K562 (cell line): ENCODE data around the gene PLCL2. TPM values are rescaled to one million over a fixed set of nuclear protein-coding genes. Genes with fewer than 3 reads are reported as not detected.

Experiments
- ATAC-seq: fragments of 200-7000 bp; cut with Tn5 transposase; 3 replicates; pipeline ENCODE4 v1.9.1; 2020; ENCODE audit warnings: moderate library complexity
- BruUV-seq: library from RNA; stranded (reverse); fragments of 400-500 nt; replicated peaks from 2 replicates; lab custom pipeline; 2021; lab: Mats Ljungman, UMichigan
- CTCF ChIA-PET: fragments of 300-600 bp; formaldehyde crosslinking; extraction: SDS; loops from one replicate; lab custom pipeline; 2021; ENCODE audit warnings: low intra/inter-chr PET ratio; lab: Yijun Ruan, JAX
- POLR2A ChIA-PET: fragments of 300-600, 350-650 bp; sonication (Branson Sonifier 250); formaldehyde crosslinking; extraction: SDS; loops from one replicate; lab custom pipeline; 2021; ENCODE audit warnings: antibody characterized with exemption, inconsistent platforms; lab: Yijun Ruan, JAX
- DNase-seq, 4 experiments: peaks; one replicate each; pipeline versions ENCODE4 v3.0.0 to v3.0.0-alpha.2; 2011 to 2018; ENCODE audit warnings: low spot score in 3 of 4, mixed read lengths in 3 of 4; ENCODE audit errors: extremely low read depth in 1 of 4
- FAIRE-seq: peaks from 2 replicates; lab custom pipeline; 2011; peaks lifted over from hg19 to GRCh38; lab: Jason Lieb, UNC
- H2AFZ ChIP-seq: 2 replicates; pipeline ENCODE4 v1.6.0; 2011; ENCODE audit warnings: low read depth, low read length, control low read depth, inconsistent platforms
- H3K27ac ChIP-seq: fragments of 200-600 bp; 3 replicates; pipeline ENCODE4 v1.8.0; 2011; ENCODE audit warnings: low read depth, mild to moderate bottlenecking, control low read depth, inconsistent platforms, low read length, moderate library complexity, mixed read lengths; ENCODE audit errors: extremely low read depth
- H3K27me3 ChIP-seq, 2 experiments: fragments of 300-600 bp in 1 of 2; 2 replicates in 1 of 2; 3 replicates in 1 of 2; pipeline versions ENCODE4 v1.6.0 to v1.8.0; 2011; ENCODE audit warnings: inconsistent platforms in 2 of 2, low read length in 2 of 2, mild to moderate bottlenecking in 1 of 2, mixed read lengths in 1 of 2, moderate library complexity in 1 of 2; ENCODE audit not compliant: control insufficient read depth in 2 of 2, insufficient read depth in 2 of 2
- H3K36me3 ChIP-seq: fragments of 300-600 bp; 3 replicates; pipeline ENCODE4 v1.8.0; 2011; ENCODE audit warnings: mild to moderate bottlenecking, low read length, inconsistent platforms; ENCODE audit not compliant: control insufficient read depth, insufficient read depth
- H3K4me1 ChIP-seq, 2 experiments: fragments of 200-600 bp in 1 of 2; replicated peaks in 1 of 2; 2 replicates in 1 of 2; 3 replicates in 1 of 2; pipeline versions ENCODE4 v1.5.1 to v1.8.0; 2011; ENCODE audit warnings: inconsistent platforms in 2 of 2, low read length in 2 of 2, mild to moderate bottlenecking in 1 of 2, mixed read lengths in 1 of 2, moderate library complexity in 1 of 2; ENCODE audit not compliant: control insufficient read depth in 2 of 2, insufficient read depth in 2 of 2
- H3K4me2 ChIP-seq: 2 replicates; pipeline ENCODE4 v1.6.1; 2011; ENCODE audit warnings: low read length, control low read depth, inconsistent platforms, mixed read lengths; ENCODE audit not compliant: insufficient read depth
- H3K4me3 ChIP-seq: fragments of 200-600 bp; sonication (generic), shearing (Covaris generic); 2 replicates; pipeline ENCODE4 v1.5.1; 2016; ENCODE audit warnings: control low read depth, inconsistent platforms
- H3K79me2 ChIP-seq: fragments of 200-600 bp; 3 replicates; pipeline ENCODE4 v1.8.0; 2011; ENCODE audit warnings: low read length, inconsistent platforms; ENCODE audit not compliant: control insufficient read depth, insufficient read depth
- H3K9ac ChIP-seq, 2 experiments: 2 replicates each; pipeline versions ENCODE4 v1.6.0 to v1.6.1; 2011; ENCODE audit warnings: low read depth in 2 of 2, low read length in 2 of 2, control low read depth in 1 of 2, inconsistent platforms in 1 of 2, mild to moderate bottlenecking in 1 of 2, mixed read lengths in 1 of 2; ENCODE audit not compliant: insufficient read depth in 1 of 2
- H3K9me1 ChIP-seq: one replicate; pipeline ENCODE4 v1.6.0; 2011; ENCODE audit warnings: inconsistent platforms, mild to moderate bottlenecking, low read length, moderate library complexity; ENCODE audit not compliant: control insufficient read depth, insufficient read depth
- H3K9me3 ChIP-seq: replicated peaks from 2 replicates; pipeline ENCODE4 v1.5.1; 2011; ENCODE audit warnings: low read depth, low read length, inconsistent platforms; ENCODE audit not compliant: control insufficient read depth, insufficient read depth
- H4K20me1 ChIP-seq: replicated peaks from 2 replicates; pipeline ENCODE4 v1.6.1; 2011; ENCODE audit warnings: low read length, inconsistent platforms, mixed read lengths; ENCODE audit not compliant: control insufficient read depth, insufficient read depth
- ATF3 ChIP-seq, 2 experiments: fragments of 450-650 bp in 1 of 2; sonication (generic) in 1 of 2; formaldehyde crosslinking in 1 of 2; IDR thresholded peaks in 1 of 2; conservative IDR thresholded peaks in 1 of 2; 2 replicates each; pipeline versions ENCODE4 v1.6.1 to v1.8.1; 2016 to 2023; ENCODE audit warnings: mild to moderate bottlenecking in 2 of 2, moderate library complexity in 2 of 2, inconsistent platforms in 1 of 2, missing genetic modification reagents in 1 of 2
- EGR1 ChIP-seq: fragments of 450-650 bp; conservative IDR thresholded peaks from 2 replicates; pipeline ENCODE4 v1.6.1; 2017; ENCODE audit warnings: mild to moderate bottlenecking
- EWSR1 ChIP-seq: fragments of 450-650 bp; IDR thresholded peaks from 2 replicates; pipeline ENCODE4 v1.6.1; 2018; ENCODE audit warnings: borderline replicate concordance, mild to moderate bottlenecking, low read depth, moderate library complexity; ENCODE audit not compliant: partially characterized antibody
- PREB ChIP-seq: sonication (generic); formaldehyde crosslinking; IDR thresholded peaks from 2 replicates; pipeline ENCODE4 v1.8.1; 2023; ENCODE audit warnings: mild to moderate bottlenecking, missing genetic modification reagents
- PTRF ChIP-seq: fragments of 450-650 bp; IDR thresholded peaks from 2 replicates; pipeline ENCODE4 v1.6.1; 2016; ENCODE audit warnings: mild to moderate bottlenecking, missing genetic modification characterization, missing compliant biosample characterization
- RBFOX2 ChIP-seq: fragments of 200-400 bp; formaldehyde crosslinking; IDR thresholded peaks from 2 replicates; pipeline ENCODE4 v1.6.1; 2017; ENCODE audit warnings: low read depth, mild to moderate bottlenecking, low read length, moderate library complexity
- TRIM24 ChIP-seq, 2 experiments: fragments of 450-650 bp; IDR thresholded peaks; 2 replicates each; pipeline ENCODE4 v1.6.1; 2016
- ZFPM2 ChIP-seq: fragments of 250-450 bp; sonication (Bioruptor Pico); IDR thresholded peaks from 2 replicates; pipeline ENCODE4 v1.5.1; 2022; ENCODE audit warnings: mild to moderate bottlenecking
- ZNF212 ChIP-seq: fragments of 450-650 bp; formaldehyde crosslinking; IDR thresholded peaks from 2 replicates; pipeline ENCODE4 v1.4.0; 2020; ENCODE audit warnings: mild to moderate bottlenecking
- ZNF518B ChIP-seq: fragments of 250-450 bp; sonication (Bioruptor Pico); IDR thresholded peaks from 2 replicates; pipeline ENCODE4 v1.5.0; 2021; ENCODE audit warnings: mild to moderate bottlenecking, moderate library complexity
- ZNF589 ChIP-seq: fragments of 200-800 bp; sonication (Bioruptor generic); IDR thresholded peaks from 2 replicates; pipeline ENCODE4 v1.6.1; 2016; ENCODE audit warnings: low read depth, missing genetic modification characterization, missing compliant biosample characterization
- WGBS: fragments of 100-300 bp; shearing (Covaris generic); methylation state at CpG from one replicate; pipeline ENCODE4 v1.1.6; 2016; ENCODE audit warnings: low coverage, mixed read lengths; ENCODE audit not compliant: insufficient coverage; ENCODE audit errors: missing lambda C conversion rate; 5-methylcytosine and 5-hydroxymethylcytosine counted together
- in situ Hi-C: fragments of 300-500 bp; cut with MboI; formaldehyde crosslinking; loops from 4 replicates; pipeline ENCODE4 v1.15.0; 2018; ENCODE audit warnings: inconsistent platforms, mixed read lengths
- intact Hi-C: fragments of 100-400 bp; cut with micrococcal nuclease; formaldehyde crosslinking; loops from 2 replicates; pipeline ENCODE4 v1.14.2; 2022
- polyA plus RNA-seq, 8 experiments: library from polyadenylated mRNA; depleted of rRNA in 4 of 8; stranded (reverse) in 5 of 8; unstranded in 3 of 8; fragments of >200 nt; fragmentation: Nextera tagmentation in 2 of 8; fragmentation: Illumina TruSeq in 1 of 8; extraction: Ambion mirVana in 2 of 8; extraction: Trizol in 1 of 8; gene quantifications; 2 replicates each; pipeline versions ENCODE4 v1.2.1 to v1.2.3, GENCODE V29; 2011 to 2014; ENCODE audit warnings: inconsistent platforms in 1 of 8, missing spikeins in 1 of 8
- total RNA-seq, 7 experiments: library from RNA; depleted of rRNA in 6 of 7; stranded (reverse); fragments of >200 nt in 6 of 7; fragmentation: Illumina TruSeq in 2 of 7; extraction: Trizol in 2 of 7; gene quantifications; 2 replicates each; pipeline versions ENCODE4 v1.2.1 to v1.2.3, GENCODE V29; 2011 to 2021; ENCODE audit warnings: low replicate concordance in 1 of 7
- TF ChIP-seq, protein P1 (sequence below): IDR thresholded peaks from 3 replicates; pipeline ENCODE4 v1.6.1; 2011; ENCODE audit warnings: borderline replicate concordance, mild to moderate bottlenecking; ENCODE audit not compliant: insufficient read length, insufficient read depth
- TF ChIP-seq, protein P2 (sequence below): fragments of 450-650 bp; formaldehyde crosslinking; IDR thresholded peaks from 2 replicates; pipeline ENCODE4 v1.4.0; 2020; ENCODE audit warnings: mild to moderate bottlenecking, moderate library complexity

The PLCL2 gene
- total and polyA plus RNA-seq, 9 of the 15 experiments (the other 6 are each of a cell fraction or from before 2014, with no cell fraction given): 0.03 to 0.18 (median 0.11) TPM; not detected in 2

GRCh38 chr3:16982460-16982859 is 97.7 kb downstream of the PLCL2 start:
- CTCF ChIA-PET: no interaction called here
- in situ Hi-C loops: no loop called here
- FAIRE-seq (no peak), ATAC-seq (no peak), DNase-seq (no peak)
- H3K36me3 ChIP-seq: no peaks in the 10 kb centered on the region
- H3K4me1 ChIP-seq: no peaks in the 10 kb centered on the region
- H3K4me3 ChIP-seq: no peak overlapping the region
- no peaks in the 10 kb centered on the region for H3K79me2 ChIP-seq
- H3K9me1 ChIP-seq: no peaks in the 10 kb centered on the region
- H3K27me3 ChIP-seq: peaks cover 0 to 4% of the 10 kb centered on the region in 2 experiments; a peak in 1 of 5 replicates
- no peaks in the 10 kb centered on the region for H3K9me3 ChIP-seq
- no peak overlapping the region for H2AFZ ChIP-seq
- no peak overlapping the region for H3K4me2 ChIP-seq
- intact Hi-C loops: no loop called here
- TF ChIP-seq RBFOX2 (no peak), ZFPM2 (CRISPR knock-in tag) (no peak), PREB (CRISPR knock-in tag) (no peak), EGR1 (no peak), ZNF518B (no peak), ZNF589 (CRISPR knock-in tag) (no peak), EWSR1 (no peak), TRIM24 (IDR thresholded peaks at IDR 0.05) (no peak), ATF3 (IDR thresholded peaks at IDR 0.05) (no peak), ATF3 (CRISPR knock-in tag; conservative IDR thresholded peaks at IDR 0.05) (no peak), ZNF212 (CRISPR knock-in tag) (no peak), PTRF (tag) (no peak)
- TF ChIP-seq, protein P1, sequence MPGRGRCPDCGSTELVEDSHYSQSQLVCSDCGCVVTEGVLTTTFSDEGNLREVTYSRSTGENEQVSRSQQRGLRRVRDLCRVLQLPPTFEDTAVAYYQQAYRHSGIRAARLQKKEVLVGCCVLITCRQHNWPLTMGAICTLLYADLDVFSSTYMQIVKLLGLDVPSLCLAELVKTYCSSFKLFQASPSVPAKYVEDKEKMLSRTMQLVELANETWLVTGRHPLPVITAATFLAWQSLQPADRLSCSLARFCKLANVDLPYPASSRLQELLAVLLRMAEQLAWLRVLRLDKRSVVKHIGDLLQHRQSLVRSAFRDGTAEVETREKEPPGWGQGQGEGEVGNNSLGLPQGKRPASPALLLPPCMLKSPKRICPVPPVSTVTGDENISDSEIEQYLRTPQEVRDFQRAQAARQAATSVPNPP: no peak
- TF ChIP-seq, protein P2, sequence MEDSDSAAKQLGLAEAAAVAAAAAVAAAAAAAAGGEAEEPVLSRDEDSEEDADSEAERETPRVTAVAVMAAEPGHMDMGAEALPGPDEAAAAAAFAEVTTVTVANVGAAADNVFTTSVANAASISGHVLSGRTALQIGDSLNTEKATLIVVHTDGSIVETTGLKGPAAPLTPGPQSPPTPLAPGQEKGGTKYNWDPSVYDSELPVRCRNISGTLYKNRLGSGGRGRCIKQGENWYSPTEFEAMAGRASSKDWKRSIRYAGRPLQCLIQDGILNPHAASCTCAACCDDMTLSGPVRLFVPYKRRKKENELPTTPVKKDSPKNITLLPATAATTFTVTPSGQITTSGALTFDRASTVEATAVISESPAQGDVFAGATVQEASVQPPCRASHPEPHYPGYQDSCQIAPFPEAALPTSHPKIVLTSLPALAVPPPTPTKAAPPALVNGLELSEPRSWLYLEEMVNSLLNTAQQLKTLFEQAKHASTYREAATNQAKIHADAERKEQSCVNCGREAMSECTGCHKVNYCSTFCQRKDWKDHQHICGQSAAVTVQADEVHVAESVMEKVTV (CRISPR knock-in tag): no peak
- BruUV-seq: no TSS peak
- H3K9ac ChIP-seq: no peak overlapping the region
- no peaks in the 10 kb centered on the region for H4K20me1 ChIP-seq
- 0% methylated on average over 6 of the region's 6 CpGs for WGBS
- POLR2A ChIA-PET: no interaction called here
- no peak overlapping the region for H3K27ac ChIP-seq
